Hematopoietic multipotent progenitor cell treated with erythropoietin and hydrocortisone succinate and interleukin-3 and kit ligand, for 6 days (in vitro differentiated cells): Measurements from ENCODE around the gene ZNF101.

Experiments used
- DNase-seq: peaks from one replicate; pipeline ENCODE4 v3.0.0-alpha.2; 2015

The ZNF101 gene

GRCh38 chr19:19711934-19712828 is 43.5 kb downstream of the ZNF101 start:
- no peak for DNase-seq

GRCh38 chr19:19719798-19720197 is 51.2 kb downstream of the ZNF101 start:
- no peak for DNase-seq

DNA sequence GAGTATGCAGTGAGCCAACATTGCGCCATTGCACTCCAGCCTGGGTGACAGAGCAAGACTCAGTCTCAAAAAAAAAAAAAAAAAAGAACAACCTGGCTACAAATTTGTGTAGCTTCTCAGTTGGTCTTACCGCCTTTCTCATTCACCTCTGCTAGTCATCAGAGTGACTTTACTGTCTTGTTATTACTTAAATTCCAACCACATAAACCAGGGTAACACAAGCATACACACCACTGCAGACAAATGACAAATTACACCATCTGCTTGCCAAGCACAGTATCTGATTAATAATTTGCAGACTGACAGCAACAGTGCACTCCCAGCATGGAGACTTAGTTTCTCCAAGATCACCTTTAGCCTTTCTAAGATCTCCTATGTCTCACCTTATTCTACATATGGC is 53.3 kb downstream of the ZNF101 start:
- no peak for DNase-seq

DNA sequence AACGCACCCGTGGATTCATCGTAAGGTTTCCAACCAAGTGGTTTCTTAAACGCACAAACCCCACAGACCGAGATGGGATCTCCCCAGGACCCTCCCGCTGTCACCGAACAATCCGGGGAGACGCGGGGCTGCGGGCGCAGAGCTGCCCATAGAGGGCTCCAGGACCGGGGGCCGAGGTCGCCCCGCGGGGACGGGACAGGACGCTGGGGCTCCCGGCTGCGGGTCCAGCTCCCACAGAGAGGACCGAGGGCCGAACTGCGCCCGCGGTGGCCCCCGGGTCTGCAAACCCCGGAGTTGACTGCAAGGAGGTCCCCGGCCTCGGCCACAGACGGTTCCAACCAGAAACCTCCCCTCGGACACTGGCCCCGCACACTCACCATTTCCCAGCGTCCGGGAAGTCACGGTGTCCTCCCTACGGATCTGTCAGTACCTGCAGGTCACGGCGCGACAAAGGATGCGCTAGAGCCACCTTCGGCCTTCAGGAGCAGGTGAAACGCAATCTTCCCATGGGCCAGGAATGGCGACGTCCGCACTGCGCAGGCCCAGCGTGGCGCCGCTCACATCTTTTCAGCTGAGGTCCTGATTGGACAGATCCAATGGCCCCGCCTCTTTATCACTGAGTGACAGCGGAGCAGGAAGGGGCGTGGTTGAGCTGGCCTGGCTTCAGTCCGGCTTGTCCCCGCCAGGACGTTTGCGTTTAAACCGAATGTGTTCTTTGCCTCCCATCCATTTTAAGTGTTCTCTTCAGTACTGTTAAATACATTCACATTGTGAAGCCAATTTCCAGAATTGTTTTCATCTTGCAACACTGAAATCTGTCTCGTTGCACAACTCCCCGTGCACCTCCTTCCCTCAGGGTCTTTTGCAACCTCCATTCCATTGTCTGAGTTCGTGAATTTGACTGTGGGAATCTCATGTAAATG is 64.2 kb downstream of the ZNF101 start, which contains the start of gene ZNF14:
ZNF14 (minus strand) TSS at position 534 of the 923 bp plus-strand sequence; CDS start at position 380, 154 bp downstream.
- peak; percentile 96 for DNase-seq
